Stimulated activated CD4-positive, alpha-beta T cell treated with anti-CD3 and anti-CD28 coated beads, TNF-alpha, amount 100 ng/mL, for 4 hours (primary cell): ENCODE data around the gene SORCS2.
"Not testable (repeated sequence)": the region's sequence is repeated elsewhere in the genome, so short reads cannot be mapped to it uniquely, and the experiment has no call there.

ENCODE experiments used
- DNase-seq, 3 experiments: peaks; one replicate each; pipeline ENCODE4 v3.0.0-alpha.2; 2020; ENCODE audit warnings: low read depth in 3 of 3

SORCS2 gene

GRCh38 chr4:7447236-7447635 lies 254.9 kb downstream of the SORCS2 start:
- no peak for DNase-seq

- DNase-seq, result no peak
Observed at GRCh38 chr4:7448036-7448435, 255.7 kb downstream of the SORCS2 start.

- no peak for DNase-seq
Observed at GRCh38 chr4:7450775-7451433, 258.6 kb downstream of the SORCS2 start.

GRCh38 chr4:7451434-7451789 lies 259.1 kb downstream of the SORCS2 start:
- no peak for DNase-seq

GRCh38 chr4:7451800-7452199 lies 259.5 kb downstream of the SORCS2 start:
- no peak for DNase-seq

- not testable (repeated sequence) for DNase-seq
Observed at GRCh38 chr4:7452802-7453201, 260.5 kb downstream of the SORCS2 start.

- no peak for DNase-seq
Observed at GRCh38 chr4:7457201-7458065, 265.1 kb downstream of the SORCS2 start.

- no peak for DNase-seq
Observed at GRCh38 chr4:7458066-7458425, 265.7 kb downstream of the SORCS2 start.

- DNase-seq, result no peak
Observed at GRCh38 chr4:7458477-7458876, 266.1 kb downstream of the SORCS2 start.

- no peak for DNase-seq
Observed at GRCh38 chr4:7459471-7459870, 267.1 kb downstream of the SORCS2 start.

GRCh38 chr4:7460566-7460965 lies 268.2 kb downstream of the SORCS2 start:
- DNase-seq, result no peak

GRCh38 chr4:7461230-7461629 lies 268.9 kb downstream of the SORCS2 start:
- no peak for DNase-seq

GRCh38 chr4:7462509-7462971 lies 270.2 kb downstream of the SORCS2 start:
- DNase-seq, result no peak

- DNase-seq, result no peak
Observed at GRCh38 chr4:7463566-7464258, 271.4 kb downstream of the SORCS2 start.

- no peak for DNase-seq
Observed at GRCh38 chr4:7464259-7464655, 271.9 kb downstream of the SORCS2 start.

GRCh38 chr4:7465017-7465416 lies 272.7 kb downstream of the SORCS2 start:
- DNase-seq, result no peak

GRCh38 chr4:7466215-7466614 lies 273.9 kb downstream of the SORCS2 start:
- no peak for DNase-seq

GRCh38 chr4:7466904-7467303 lies 274.6 kb downstream of the SORCS2 start:
- DNase-seq, result no peak

- DNase-seq, result no peak
Observed at GRCh38 chr4:7467471-7467870, 275.1 kb downstream of the SORCS2 start.

- no peak for DNase-seq
Observed at GRCh38 chr4:7469023-7469422, 276.7 kb downstream of the SORCS2 start.

GRCh38 chr4:7470111-7470510 lies 277.8 kb downstream of the SORCS2 start:
- DNase-seq, result no peak

GRCh38 chr4:7470522-7471128 lies 278.3 kb downstream of the SORCS2 start:
- no peak for DNase-seq
